H9 (cell line): ENCODE data around the gene MYO1E. TPM values are rescaled to one million over a fixed set of nuclear protein-coding genes. Genes with fewer than 3 reads are reported as not detected.

Source experiments
- DNase-seq: peaks from one replicate; pipeline ENCODE4 v3.0.0-alpha.2; 2017
- H2AFZ ChIP-seq: one replicate; pipeline ENCODE4 v1.6.1; 2013; ENCODE audit warnings: mild to moderate bottlenecking, low read length, control low read depth, moderate library complexity
- H2AK5ac ChIP-seq: 2 replicates; pipeline ENCODE4 v1.6.1; 2013; ENCODE audit warnings: low read length, control low read depth, mixed read lengths; ENCODE audit not compliant: insufficient read length
- H2BK120ac ChIP-seq: one replicate; pipeline ENCODE4 v1.6.1; 2013; ENCODE audit warnings: low read depth, mild to moderate bottlenecking, low read length, control low read depth, inconsistent platforms; ENCODE audit not compliant: poor library complexity, severe bottlenecking
- H2BK12ac ChIP-seq: 2 replicates; pipeline ENCODE4 v1.6.1; 2013; ENCODE audit warnings: low read length, control low read depth, mixed read lengths, low read depth; ENCODE audit not compliant: insufficient read length
- H2BK15ac ChIP-seq: 2 replicates; pipeline ENCODE4 v1.6.1; 2013; ENCODE audit warnings: low read depth, low read length, control low read depth
- H2BK20ac ChIP-seq: one replicate; pipeline ENCODE4 v1.6.1; 2013; ENCODE audit warnings: low read depth, mild to moderate bottlenecking, low read length, control low read depth, inconsistent platforms; ENCODE audit not compliant: poor library complexity, severe bottlenecking
- H2BK5ac ChIP-seq: 2 replicates; pipeline ENCODE4 v1.6.1; 2013; ENCODE audit warnings: low read length, control low read depth, mixed read lengths; ENCODE audit not compliant: insufficient read length
- H3K14ac ChIP-seq: 2 replicates; pipeline ENCODE4 v1.6.1; 2013; ENCODE audit warnings: low read length, control low read depth; ENCODE audit not compliant: insufficient read depth
- H3K18ac ChIP-seq: 2 replicates; pipeline ENCODE4 v1.6.1; 2013; ENCODE audit warnings: low read depth, mild to moderate bottlenecking, mixed read lengths, low read length, control low read depth; ENCODE audit not compliant: insufficient read length
- H3K23ac ChIP-seq: 2 replicates; pipeline ENCODE4 v1.6.1; 2013; ENCODE audit warnings: low read length, control low read depth, mixed read lengths, low read depth; ENCODE audit not compliant: insufficient read length
- H3K23me2 ChIP-seq: 2 replicates; pipeline ENCODE4 v1.6.1; 2013; ENCODE audit warnings: low read depth, mild to moderate bottlenecking, mixed read lengths, low read length, control low read depth; ENCODE audit not compliant: insufficient read length, poor library complexity, severe bottlenecking
- H3K27ac ChIP-seq: 2 replicates; pipeline ENCODE4 v1.5.1; 2013; ENCODE audit warnings: low read length, control low read depth, mixed read lengths, low read depth; ENCODE audit not compliant: insufficient read length
- H3K27me3 ChIP-seq: 2 replicates; pipeline ENCODE4 v1.6.1; 2013; ENCODE audit warnings: low read length, control low read depth, inconsistent platforms; ENCODE audit not compliant: insufficient read depth
- H3K4ac ChIP-seq: 2 replicates; pipeline ENCODE4 v1.6.1; 2013; ENCODE audit warnings: low read depth, mild to moderate bottlenecking, control low read depth, inconsistent platforms, low read length, moderate library complexity
- H3K4me1 ChIP-seq: 2 replicates; pipeline ENCODE4 v1.6.1; 2013; ENCODE audit warnings: low read length, control low read depth, inconsistent platforms; ENCODE audit not compliant: insufficient read depth
- H3K4me2 ChIP-seq: 2 replicates; pipeline ENCODE4 v1.6.1; 2013; ENCODE audit warnings: low read length, control low read depth, mixed read lengths; ENCODE audit not compliant: insufficient read length, insufficient read depth
- H3K56ac ChIP-seq: 2 replicates; pipeline ENCODE4 v1.6.1; 2013; ENCODE audit warnings: low read depth, mild to moderate bottlenecking, mixed read lengths, low read length, control low read depth; ENCODE audit not compliant: insufficient read length
- H3K79me1 ChIP-seq: 2 replicates; pipeline ENCODE4 v1.6.1; 2013; ENCODE audit warnings: low read depth, mild to moderate bottlenecking, moderate library complexity, low read length, control low read depth, inconsistent platforms; ENCODE audit not compliant: insufficient read depth, poor library complexity, severe bottlenecking
- H3K79me2 ChIP-seq: 2 replicates; pipeline ENCODE4 v1.6.1; 2013; ENCODE audit warnings: low read length, control low read depth, inconsistent platforms; ENCODE audit not compliant: insufficient read depth
- H3K9ac ChIP-seq: 2 replicates; pipeline ENCODE4 v1.6.1; 2013; ENCODE audit warnings: low read length, control low read depth, mixed read lengths; ENCODE audit not compliant: insufficient read length; ENCODE audit errors: extremely low read depth
- H3K9me3 ChIP-seq: one replicate; pipeline ENCODE4 v1.6.1; 2013; ENCODE audit warnings: low read depth, low read length, inconsistent platforms; ENCODE audit not compliant: control insufficient read depth
- H3T11ph ChIP-seq: one replicate; pipeline ENCODE4 v1.6.1; 2013; ENCODE audit warnings: mild to moderate bottlenecking, low read length, control low read depth, inconsistent platforms
- H4K20me1 ChIP-seq: one replicate; pipeline ENCODE4 v1.6.1; 2013; ENCODE audit not compliant: control insufficient read depth, insufficient read length, insufficient read depth
- H4K5ac ChIP-seq: 2 replicates; pipeline ENCODE4 v1.6.1; 2013; ENCODE audit warnings: low read depth, mild to moderate bottlenecking, mixed read lengths, low read length, control low read depth; ENCODE audit not compliant: insufficient read length
- H4K8ac ChIP-seq: replicated peaks from 2 replicates; pipeline ENCODE4 v1.6.1; 2013; ENCODE audit warnings: low read length, control low read depth, mixed read lengths, low read depth; ENCODE audit not compliant: insufficient read length
- H4K91ac ChIP-seq: 2 replicates; pipeline ENCODE4 v1.6.1; 2013; ENCODE audit warnings: low read depth, mild to moderate bottlenecking, moderate library complexity, mixed read lengths, low read length, control low read depth; ENCODE audit not compliant: insufficient read length
- H3K27ac Mint-ChIP-seq, 3 experiments: 2 replicates in 2 of 3; 3 replicates in 1 of 3; pipeline ENCODE4 v1.8.0; 2020 to 2021; ENCODE audit warnings: mixed read lengths in 3 of 3, mild to moderate bottlenecking in 1 of 3, moderate library complexity in 1 of 3
- H3K27me3 Mint-ChIP-seq: 2 replicates; pipeline ENCODE4 v1.8.0; 2021; ENCODE audit warnings: low read depth, mild to moderate bottlenecking, moderate library complexity, mixed read lengths
- H3K36me3 Mint-ChIP-seq, 3 experiments: 2 replicates in 2 of 3; 3 replicates in 1 of 3; pipeline ENCODE4 v1.8.0; 2020 to 2021; ENCODE audit warnings: low read depth in 3 of 3, mixed read lengths in 3 of 3; ENCODE audit not compliant: insufficient read depth in 1 of 3
- H3K4me1 Mint-ChIP-seq, 2 experiments: 2 replicates each; pipeline ENCODE4 v1.8.0; 2020; ENCODE audit warnings: mixed read lengths in 2 of 2
- H3K4me3 Mint-ChIP-seq, 2 experiments: 2 replicates in 1 of 2; 3 replicates in 1 of 2; pipeline ENCODE4 v1.8.0; 2020 to 2021; ENCODE audit warnings: mild to moderate bottlenecking in 2 of 2, mixed read lengths in 2 of 2, moderate library complexity in 1 of 2
- H3K9me3 Mint-ChIP-seq, 2 experiments: 2 replicates in 1 of 2; 3 replicates in 1 of 2; pipeline ENCODE4 v1.8.0; 2020; ENCODE audit warnings: mild to moderate bottlenecking in 2 of 2, mixed read lengths in 2 of 2, moderate library complexity in 1 of 2
- CTCF ChIP-seq: fragments of 200-600 bp; sonication (generic); conservative IDR thresholded peaks from 3 replicates; pipeline ENCODE4 v1.8.0; 2021; ENCODE audit warnings: antibody characterized with exemption, mild to moderate bottlenecking
- WGBS: extraction: QIAGEN DNeasy Blood & Tissue Kit; methylation state at CpG from one replicate; pipeline ENCODE4 v1.1.7; 2013; ENCODE audit warnings: missing lambda C conversion rate, low lambda C conversion rate, mixed read lengths; ENCODE audit not compliant: insufficient read length; ENCODE audit errors: extremely low coverage; 5-methylcytosine and 5-hydroxymethylcytosine counted together
- total RNA-seq: library from RNA; stranded (reverse); gene quantifications from 2 replicates; pipeline ENCODE4 v1.2.1, GENCODE V29; 2021

Gene MYO1E
- total RNA-seq, 1 experiment from 2014 or later = 235 TPM

- Histone ChIP-seq H2BK15ac (no peak overlapping the region), H2AFZ (no peak overlapping the region), H3T11ph (no peak overlapping the region), H3K23me2 (no peaks in the 10 kb centered on the region), H3K27ac (no peak overlapping the region), H3K18ac (no peak overlapping the region), H3K4ac (no peak overlapping the region), H2BK12ac (no peak overlapping the region), H3K9ac (no peak overlapping the region), H3K4me1 (no peaks in the 10 kb centered on the region), H2AK5ac (no peak overlapping the region), H3K14ac (no peak overlapping the region), H3K27me3 (no peaks in the 10 kb centered on the region), H3K79me2 (no peaks in the 10 kb centered on the region), H4K91ac (no peak overlapping the region), H4K20me1 (no peaks in the 10 kb centered on the region), H3K79me1 (no peaks in the 10 kb centered on the region), H3K23ac (no peak overlapping the region), H2BK20ac (no peak overlapping the region), H4K5ac (no peak overlapping the region), H3K56ac (no peak overlapping the region), H3K9me3 (no peaks in the 10 kb centered on the region), H4K8ac (no peak overlapping the region), H2BK5ac (no peak overlapping the region), H3K4me2 (no peak overlapping the region), H2BK120ac (no peak overlapping the region)
- WGBS = no CpG with 5 or more reads among the region's 5 CpGs
- peaks cover 4% of the 10 kb centered on the region for H3K27me3 Mint-ChIP-seq
- peaks cover 11 to 19% of the 10 kb centered on the region in 2 experiments for H3K4me1 Mint-ChIP-seq
- TF ChIP-seq CTCF = no peak
- DNase-seq = no peak
- H3K4me3 Mint-ChIP-seq = no peak overlapping the region
- H3K27ac Mint-ChIP-seq = peak overlapping the region in 1 of 3 experiments; percentile 87; a peak in 2 of 7 replicates
- H3K36me3 Mint-ChIP-seq = peaks cover 0 to 4% (median 0%) of the 10 kb centered on the region in 3 experiments; a peak in 1 of 7 replicates
- H3K9me3 Mint-ChIP-seq = no peaks in the 10 kb centered on the region
These were observed 35.3 kb upstream of the MYO1E start for GRCh38 chr15:59407946-59408345.
